Adrenal gland (tissue), 12 donors: ENCODE measurements around the gene NOL9. TPM values are rescaled to one million over a fixed set of nuclear protein-coding genes. Genes with fewer than 3 reads are reported as not detected.
A peak's percentile ranks its signal among the peaks of the same experiment; 100 is the strongest.

Experiments used
- DNase-seq, 7 donors: peaks; one replicate each; pipeline ENCODE4 v3.0.0-alpha.2; 2019 to 2020
- H3K27ac ChIP-seq, 5 donors: fragments of 200-600 bp; sonication (generic) in 4 of 5; 1 replicate in 3 of 5; 2 replicates in 2 of 5; pipeline versions ENCODE4 v1.5.1 to v1.8.0; 2016 to 2020; ENCODE audit warnings: mild to moderate bottlenecking in 1 of 5
- H3K27me3 ChIP-seq: fragments of 200-600 bp; 2 replicates; pipeline ENCODE4 v1.8.0; 2021
- H3K36me3 ChIP-seq, 2 donors: fragments of 200-600 bp; replicated peaks in 1 of 2; 1 replicate in 1 of 2; 2 replicates in 1 of 2; pipeline versions ENCODE4 v1.5.1 to v1.8.0; 2018 to 2022
- H3K4me1 ChIP-seq, 2 donors: fragments of 200-600 bp; replicated peaks in 1 of 2; 1 replicate in 1 of 2; 2 replicates in 1 of 2; pipeline versions ENCODE4 v1.5.1 to v1.8.0; 2018 to 2021
- H3K4me3 ChIP-seq, 4 donors: fragments of 200-600 bp; sonication (generic) in 3 of 4; one replicate each; pipeline ENCODE4 v1.5.1; 2016 to 2018
- H3K9me3 ChIP-seq, 3 donors: fragments of 200-600 bp; sonication (generic) in 1 of 3; replicated peaks in 1 of 3; 1 replicate in 2 of 3; 2 replicates in 1 of 3; pipeline versions ENCODE4 v1.5.1 to v1.8.0; 2016 to 2021
- POLR2A ChIP-seq, 2 donors: fragments of 450-650 bp; IDR thresholded peaks; one replicate each; pipeline ENCODE4 v1.6.1; 2017; ENCODE audit warnings: antibody characterized with exemption in 2 of 2, mild to moderate bottlenecking in 2 of 2, moderate library complexity in 1 of 2
- WGBS, 4 donors: extraction: QIAGEN DNeasy Blood & Tissue Kit in 2 of 4; methylation state at CpG; one replicate each; pipeline versions ENCODE4 v1.1.5 to v1.1.7; 2013 to 2017; 5-methylcytosine and 5-hydroxymethylcytosine counted together
- intact Hi-C, 2 donors: fragments of 100-400 bp; cut with DNase I; formaldehyde crosslinking; loops; one replicate each; pipeline versions ENCODE4 v1.14.1 to v1.15.0; 2022 to 2023
- polyA plus RNA-seq, 3 donors: library from polyadenylated mRNA; stranded (reverse); fragments of 200-250 nt in 2 of 3; fragments of 350-450 nt in 1 of 3; fragmentation: Illumina TruSeq in 1 of 3; extraction: RNeasy Lipid Tissue Mini Kit (QIAGEN cat#74804) in 1 of 3; gene quantifications; one replicate each; pipeline ENCODE4 v1.2.3, GENCODE V29; 2013 to 2014
- total RNA-seq, 9 donors: library from RNA; depleted of rRNA in 4 of 9; stranded (reverse); fragments of >200 nt in 4 of 9; fragments of 120-200 nt in 1 of 9; fragmentation: NEBNext Ultra II Directional in 1 of 9; extraction: Animal tissue kit (Norgen Biotek cat#: 25700) in 1 of 9; gene quantifications; one replicate each; pipeline versions ENCODE4 v1.1.0 to v1.2.4, GENCODE V29; 2013 to 2023
- TF ChIP-seq, protein P1 (sequence below), 6 experiments: fragments of 450-650 bp in 4 of 6; fragments of 200-600 bp in 2 of 6; sonication (generic) in 1 of 6; IDR thresholded peaks; 1 replicate in 5 of 6; 2 replicates in 1 of 6; pipeline versions ENCODE4 v1.5.1 to v1.8.0; 2016 to 2021; ENCODE audit warnings: antibody characterized with exemption in 6 of 6, mild to moderate bottlenecking in 2 of 6, moderate library complexity in 1 of 6
- donor health status: healthy with polysubstance abuse.
- donor health status: Bipolar disorder and iron deficiency.
- donor health status: DM: yes; HTN: yes; CAD: no.
- donor health status: DM: no; HTN: no; CAD: no.
- donor health status: DM: no; HTN: no; CAD: no.
- donor health status: DM: yes; HTN: yes; CAD: no.

The NOL9 gene
- total and polyA plus RNA-seq, 12 donors = 5.9 to 39.7 (median 19.7) TPM

DNA sequence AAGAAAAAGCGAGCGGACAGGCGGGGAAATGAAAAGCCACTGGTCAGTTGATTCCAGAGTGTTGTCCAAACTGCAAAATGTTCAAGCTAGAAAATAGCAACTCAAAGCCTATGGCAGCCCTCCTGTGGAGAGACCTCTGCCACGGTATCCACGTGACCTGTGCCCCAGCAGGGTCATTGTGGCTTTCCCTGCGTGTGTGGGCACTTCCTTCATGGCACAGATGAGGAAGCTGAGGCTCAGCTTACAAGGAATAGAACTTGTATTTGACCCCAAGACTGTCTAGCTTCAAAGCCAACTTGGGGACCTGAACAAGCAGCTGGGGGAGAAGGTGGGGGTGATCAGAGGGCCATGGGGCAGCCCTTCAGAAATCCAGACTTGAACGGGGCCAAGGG, 47.3 kb downstream of the NOL9 start:
- Histone ChIP-seq H3K27ac (peak overlapping the region in 1 of 5 donors; percentile 12), H3K4me3 (no peak overlapping the region), H3K27me3 (no peaks in the 10 kb centered on the region), H3K9me3 (no peaks in the 10 kb centered on the region), H3K4me1 (peaks cover 8 to 37% of the 10 kb centered on the region in 2 donors), H3K36me3 (no peaks in the 10 kb centered on the region)
- intact Hi-C loops = no loop called here
- TF ChIP-seq, protein P1, sequence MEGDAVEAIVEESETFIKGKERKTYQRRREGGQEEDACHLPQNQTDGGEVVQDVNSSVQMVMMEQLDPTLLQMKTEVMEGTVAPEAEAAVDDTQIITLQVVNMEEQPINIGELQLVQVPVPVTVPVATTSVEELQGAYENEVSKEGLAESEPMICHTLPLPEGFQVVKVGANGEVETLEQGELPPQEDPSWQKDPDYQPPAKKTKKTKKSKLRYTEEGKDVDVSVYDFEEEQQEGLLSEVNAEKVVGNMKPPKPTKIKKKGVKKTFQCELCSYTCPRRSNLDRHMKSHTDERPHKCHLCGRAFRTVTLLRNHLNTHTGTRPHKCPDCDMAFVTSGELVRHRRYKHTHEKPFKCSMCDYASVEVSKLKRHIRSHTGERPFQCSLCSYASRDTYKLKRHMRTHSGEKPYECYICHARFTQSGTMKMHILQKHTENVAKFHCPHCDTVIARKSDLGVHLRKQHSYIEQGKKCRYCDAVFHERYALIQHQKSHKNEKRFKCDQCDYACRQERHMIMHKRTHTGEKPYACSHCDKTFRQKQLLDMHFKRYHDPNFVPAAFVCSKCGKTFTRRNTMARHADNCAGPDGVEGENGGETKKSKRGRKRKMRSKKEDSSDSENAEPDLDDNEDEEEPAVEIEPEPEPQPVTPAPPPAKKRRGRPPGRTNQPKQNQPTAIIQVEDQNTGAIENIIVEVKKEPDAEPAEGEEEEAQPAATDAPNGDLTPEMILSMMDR (IDR thresholded peaks at IDR 0.05) = no peak
- no peak for TF ChIP-seq POLR2A (IDR thresholded peaks at IDR 0.05)
- peak in 1 of 7 donors; percentile 51 for DNase-seq
- WGBS, 4 donors = 63 to 79% (median 70%) methylated on average over 5 to 7 of the region's 7 CpGs

DNA sequence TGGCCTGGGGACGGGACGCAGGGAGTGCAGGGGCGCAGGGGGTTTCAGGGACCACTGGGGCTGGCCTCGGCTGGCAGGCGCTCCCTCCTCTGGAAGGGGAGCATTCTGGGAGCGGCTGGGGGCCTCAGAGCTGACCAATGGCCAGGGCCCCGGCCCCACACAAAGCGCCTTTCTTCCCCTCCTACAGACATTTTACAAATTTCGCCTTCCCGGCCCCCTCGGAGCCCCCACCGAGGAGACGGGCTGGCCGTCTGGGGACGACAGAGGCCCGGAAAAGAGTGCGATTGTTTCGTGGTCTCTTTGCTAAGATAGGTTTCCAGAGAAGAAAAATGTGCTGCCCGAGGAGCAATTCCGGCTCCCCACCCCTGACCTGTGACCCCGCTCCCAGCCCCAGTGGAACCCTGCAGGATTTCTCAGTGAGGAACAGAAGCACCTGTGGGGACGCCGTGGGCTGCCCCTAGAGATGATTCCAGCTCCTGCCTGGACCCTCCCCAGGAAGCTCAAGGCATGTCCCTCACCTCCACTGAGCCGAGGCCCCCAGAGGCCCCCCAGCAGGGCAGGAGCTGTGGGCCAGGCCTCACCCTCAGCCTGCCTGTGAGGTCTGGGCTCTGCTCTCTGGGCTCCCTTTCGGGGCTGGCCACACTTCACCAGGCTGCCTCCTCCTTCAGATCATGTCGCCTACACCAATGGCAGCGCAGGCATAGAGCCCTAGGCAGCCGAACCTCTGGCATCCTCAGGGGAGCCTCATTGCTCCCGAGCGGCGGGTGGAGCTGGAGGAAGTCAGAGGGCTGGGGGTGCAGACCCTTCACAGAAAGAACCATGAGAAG, 47.9 kb downstream of the NOL9 start:
- Histone ChIP-seq H3K27me3 (no peaks in the 10 kb centered on the region), H3K36me3 (no peaks in the 10 kb centered on the region), H3K27ac (peak overlapping the region in 1 of 5 donors; percentile 12), H3K4me1 (peaks cover 14 to 43% of the 10 kb centered on the region in 2 donors), H3K4me3 (no peak overlapping the region), H3K9me3 (no peaks in the 10 kb centered on the region)
- TF ChIP-seq, protein P1 (IDR thresholded peaks at IDR 0.05) = no peak
- TF ChIP-seq POLR2A (IDR thresholded peaks at IDR 0.05) = no peak
- DNase-seq = no peak
- WGBS, 4 donors = 77 to 80% (median 79%) methylated on average over 28 to 31 of the region's 31 CpGs
- intact Hi-C loops = no loop called here

- Histone ChIP-seq H3K9me3 (no peaks in the 10 kb centered on the region), H3K4me3 (no peak overlapping the region), H3K4me1 (peaks cover 20 to 48% of the 10 kb centered on the region in 2 donors), H3K27me3 (no peaks in the 10 kb centered on the region), H3K36me3 (no peaks in the 10 kb centered on the region), H3K27ac (no peak overlapping the region)
- no peak for DNase-seq
- WGBS, 4 donors = 83 to 96% (median 87%) methylated on average over 9 to 31 of the region's 31 CpGs
- intact Hi-C loops = no loop called here
- TF ChIP-seq, protein P1 (IDR thresholded peaks at IDR 0.05) = no peak
- no peak for TF ChIP-seq POLR2A (IDR thresholded peaks at IDR 0.05)
Measured at GRCh38 chr1:6505367-6506209, 48.7 kb downstream of the NOL9 start.

DNA sequence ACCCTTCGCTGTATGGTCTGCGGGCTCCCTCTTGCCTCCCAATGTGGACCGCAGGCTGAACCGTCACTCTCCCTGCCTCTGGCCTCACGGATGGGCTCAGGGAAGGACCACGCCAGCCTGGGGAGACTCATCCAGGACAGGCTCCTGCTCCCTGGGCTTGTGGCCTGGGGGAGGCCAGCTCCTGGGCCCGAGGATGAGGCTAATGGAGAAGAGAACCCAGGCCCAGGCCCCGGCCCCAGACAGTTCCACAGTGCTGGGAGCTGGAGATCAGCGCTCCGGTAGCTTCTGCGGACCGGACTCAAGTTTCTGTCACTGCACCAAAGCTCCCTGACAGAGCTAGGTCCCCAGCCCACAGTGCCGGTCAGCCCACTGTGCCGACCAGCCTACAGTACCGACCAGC, 49.4 kb downstream of the NOL9 start:
- Histone ChIP-seq H3K4me1 (peaks cover 20 to 43% of the 10 kb centered on the region in 2 donors), H3K36me3 (no peaks in the 10 kb centered on the region), H3K4me3 (no peak overlapping the region), H3K27me3 (no peaks in the 10 kb centered on the region), H3K27ac (no peak overlapping the region), H3K9me3 (no peaks in the 10 kb centered on the region)
- no peak for TF ChIP-seq POLR2A (IDR thresholded peaks at IDR 0.05)
- TF ChIP-seq, protein P1 (IDR thresholded peaks at IDR 0.05) = no peak
- WGBS, 4 donors = 88 to 96% (median 91%) methylated on average over 4 to 15 of the region's 15 CpGs
- DNase-seq = no peak
- intact Hi-C loops = no loop called here
